ENCODE data around the gene ATP5F1E. TPM values are rescaled to one million over a fixed set of nuclear protein-coding genes. Genes with fewer than 3 reads are reported as not detected.

Gene ATP5F1E
- total RNA-seq, 4 donors from 2014 or later, result 15.1 to 35.2 (median 27.7) TPM

DNA sequence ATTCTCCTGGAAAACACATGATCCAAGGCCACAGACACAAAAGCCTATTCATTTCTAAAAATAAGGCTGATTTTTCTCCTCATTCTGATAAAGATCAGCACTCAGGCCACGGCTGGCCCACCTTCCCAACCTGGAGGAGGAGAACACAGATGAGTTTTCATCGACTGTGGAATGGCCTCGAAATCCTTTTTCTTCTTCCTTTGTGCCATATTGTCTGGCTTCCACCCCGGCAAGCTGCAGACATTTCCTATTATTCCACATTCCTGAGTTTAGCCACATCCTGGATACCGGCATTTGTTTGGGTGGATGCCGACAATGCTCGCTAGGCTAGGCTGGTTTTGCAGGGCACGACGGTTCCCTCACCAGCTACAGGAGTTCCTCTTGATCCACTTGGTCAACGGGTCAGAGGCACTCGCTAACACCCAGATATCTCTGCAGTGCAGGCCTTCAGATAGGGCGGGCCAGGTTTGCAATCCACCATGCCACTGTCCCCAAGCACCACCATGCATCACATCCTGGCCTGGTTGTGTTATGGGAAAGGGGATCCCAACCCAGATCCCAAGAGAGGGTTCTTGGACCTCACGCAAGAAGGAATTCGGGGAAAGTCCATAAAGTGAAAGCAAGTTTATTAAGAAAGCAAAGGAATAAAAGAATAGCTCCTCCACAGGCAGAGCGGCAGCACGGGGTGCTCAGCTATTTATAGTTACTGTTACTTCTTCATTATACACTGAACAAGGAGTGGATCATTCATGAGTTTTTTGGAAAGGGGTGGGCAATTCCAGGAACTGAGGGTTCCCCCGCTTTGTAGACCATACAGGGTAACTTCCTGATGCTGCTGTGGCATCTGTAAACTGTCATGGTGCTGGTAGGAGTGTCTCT lies 20.9 kb downstream of the ATP5F1E start:
- H3K4me1 ChIP-seq, result peaks cover 0 to 31% (median 18%) of the 10 kb centered on the region in 4 donors
- no peak overlapping the region for H3K4me3 ChIP-seq
- H3K27me3 ChIP-seq, result no peaks in the 10 kb centered on the region
- no peaks in the 10 kb centered on the region for H3K9me3 ChIP-seq
- H3K36me3 ChIP-seq, result no peaks in the 10 kb centered on the region
- WGBS, 2 donors, result 41 to 43% methylated on average over 17 of the region's 17 CpGs
- no peak for DNase-seq (ENCODE audit: low spot score in 2 of 2)
- H3K27ac ChIP-seq, result peak overlapping the region in 1 of 4 donors; percentile 13
- TF ChIP-seq EP300 (IDR thresholded peaks at IDR 0.05) (no peak), POLR2A (IDR thresholded peaks at IDR 0.05) (no peak)
- TF ChIP-seq, protein P1, sequence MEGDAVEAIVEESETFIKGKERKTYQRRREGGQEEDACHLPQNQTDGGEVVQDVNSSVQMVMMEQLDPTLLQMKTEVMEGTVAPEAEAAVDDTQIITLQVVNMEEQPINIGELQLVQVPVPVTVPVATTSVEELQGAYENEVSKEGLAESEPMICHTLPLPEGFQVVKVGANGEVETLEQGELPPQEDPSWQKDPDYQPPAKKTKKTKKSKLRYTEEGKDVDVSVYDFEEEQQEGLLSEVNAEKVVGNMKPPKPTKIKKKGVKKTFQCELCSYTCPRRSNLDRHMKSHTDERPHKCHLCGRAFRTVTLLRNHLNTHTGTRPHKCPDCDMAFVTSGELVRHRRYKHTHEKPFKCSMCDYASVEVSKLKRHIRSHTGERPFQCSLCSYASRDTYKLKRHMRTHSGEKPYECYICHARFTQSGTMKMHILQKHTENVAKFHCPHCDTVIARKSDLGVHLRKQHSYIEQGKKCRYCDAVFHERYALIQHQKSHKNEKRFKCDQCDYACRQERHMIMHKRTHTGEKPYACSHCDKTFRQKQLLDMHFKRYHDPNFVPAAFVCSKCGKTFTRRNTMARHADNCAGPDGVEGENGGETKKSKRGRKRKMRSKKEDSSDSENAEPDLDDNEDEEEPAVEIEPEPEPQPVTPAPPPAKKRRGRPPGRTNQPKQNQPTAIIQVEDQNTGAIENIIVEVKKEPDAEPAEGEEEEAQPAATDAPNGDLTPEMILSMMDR (IDR thresholded peaks at IDR 0.05), result no peak

- 70 to 77% methylated on average over 5 to 8 of the region's 8 CpGs for WGBS, 2 donors
- Histone ChIP-seq H3K9me3 (no peaks in the 10 kb centered on the region), H3K4me3 (no peak overlapping the region), H3K27ac (peak overlapping the region in 2 of 4 donors; percentile 9 to 13), H3K27me3 (no peaks in the 10 kb centered on the region), H3K4me1 (peaks cover 0 to 39% (median 26%) of the 10 kb centered on the region in 4 donors), H3K36me3 (no peaks in the 10 kb centered on the region)
- DNase-seq (ENCODE audit: low spot score in 2 of 2), result no peak
- TF ChIP-seq EP300 (IDR thresholded peaks at IDR 0.05) (no peak), POLR2A (IDR thresholded peaks at IDR 0.05) (no peak)
- TF ChIP-seq, protein P1 (IDR thresholded peaks at IDR 0.05), result no peak
These were observed 21.7 kb downstream of the ATP5F1E start for GRCh38 chr20:59010321-59010994.

DNA sequence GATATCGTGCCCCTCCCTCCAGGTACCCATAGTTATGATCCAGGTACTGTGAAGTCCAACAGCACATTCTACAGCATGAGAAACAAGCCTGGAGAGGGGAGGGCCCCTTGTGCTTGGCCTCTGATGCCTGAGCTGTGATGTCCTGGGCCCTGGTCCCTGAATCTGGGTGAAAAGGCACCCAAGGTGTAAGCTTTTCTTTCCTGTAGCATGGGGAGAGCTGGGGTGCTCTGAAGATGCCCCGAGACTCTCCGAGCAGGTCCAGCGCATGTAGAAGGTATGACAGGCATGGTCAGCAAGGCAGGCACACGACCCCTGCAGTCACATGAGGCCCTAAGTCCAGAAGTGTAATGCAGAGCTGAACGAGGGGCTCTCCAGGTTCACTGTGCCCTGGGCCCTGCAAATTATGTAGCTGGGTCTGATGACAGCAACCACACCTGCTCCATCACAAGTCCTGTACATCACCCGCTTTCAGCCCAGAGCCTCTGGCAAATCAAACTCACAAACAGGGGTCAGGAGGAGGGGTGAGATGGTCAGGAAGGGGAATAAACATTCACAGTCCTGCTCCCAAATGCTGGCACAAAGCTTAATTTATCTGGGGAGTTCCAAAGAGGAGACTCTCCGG lies 23.3 kb downstream of the ATP5F1E start:
- H3K27me3 ChIP-seq, result no peaks in the 10 kb centered on the region
- no peak overlapping the region for H3K4me3 ChIP-seq
- peak overlapping the region in 1 of 4 donors; percentile 96 for H3K27ac ChIP-seq
- TF ChIP-seq EP300 (IDR thresholded peaks at IDR 0.05), result no peak
- TF ChIP-seq, protein P1 (IDR thresholded peaks at IDR 0.05), result no peak
- no peak for TF ChIP-seq POLR2A (IDR thresholded peaks at IDR 0.05)
- H3K9me3 ChIP-seq, result no peaks in the 10 kb centered on the region
- no peak for DNase-seq (ENCODE audit: low spot score in 2 of 2)
- H3K36me3 ChIP-seq, result no peaks in the 10 kb centered on the region
- 82 to 83% methylated on average over 8 of the region's 8 CpGs for WGBS, 2 donors
- H3K4me1 ChIP-seq, result peaks cover 0 to 55% (median 36%) of the 10 kb centered on the region in 4 donors

DNA sequence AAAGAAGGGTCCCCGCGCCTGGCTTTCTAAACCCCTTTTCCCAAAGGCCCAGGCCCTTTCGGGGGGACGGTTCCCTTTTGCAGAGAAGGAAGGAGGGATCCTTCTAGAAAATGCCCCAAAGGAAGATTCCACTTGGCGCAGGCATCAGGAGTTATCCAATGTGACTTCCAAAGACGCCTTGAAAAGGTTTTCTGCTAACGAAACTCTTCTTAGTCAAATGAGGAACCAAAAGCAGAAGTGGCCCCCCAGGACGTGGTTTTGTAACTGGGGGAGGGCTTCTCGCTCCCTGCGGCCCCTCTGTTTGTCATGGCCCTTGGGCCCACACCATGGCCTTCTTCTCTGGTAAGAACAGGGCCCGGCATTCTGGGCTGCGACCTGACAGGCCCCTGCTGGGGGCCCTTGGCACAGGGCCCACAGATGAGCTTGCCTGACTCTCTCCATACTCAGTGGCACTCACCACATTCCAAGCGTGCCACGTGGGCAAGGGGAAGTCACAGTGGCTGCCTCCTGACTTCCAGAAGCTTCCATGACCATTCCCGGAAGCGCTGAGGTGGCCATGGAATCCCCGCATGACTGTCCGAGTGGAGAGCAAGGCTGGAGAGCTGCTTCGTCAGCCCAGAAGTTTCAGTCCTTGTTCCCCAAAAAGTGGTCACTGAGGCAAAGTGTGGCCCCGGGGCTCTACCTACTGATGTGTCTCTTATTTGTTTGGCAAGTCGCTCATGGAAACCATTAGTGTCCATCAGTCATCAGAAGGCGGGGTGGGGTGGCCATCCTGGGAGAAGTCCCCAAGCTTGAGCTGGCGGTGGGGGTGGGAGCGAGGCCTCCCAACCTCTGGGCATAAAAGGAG lies 24.2 kb downstream of the ATP5F1E start:
- no peaks in the 10 kb centered on the region for H3K27me3 ChIP-seq
- WGBS, 2 donors, result 80 to 81% methylated on average over 20 to 24 of the region's 24 CpGs
- peak; percentile 29 to 44 for DNase-seq (ENCODE audit: low spot score in 2 of 2)

More for the DNA sequence above, 24.2 kb downstream of the ATP5F1E start:
- Histone ChIP-seq H3K4me3 (peak overlapping the region; percentile 65 to 89 (median 79)), H3K4me1 (peaks cover 0 to 64% (median 42%) of the 10 kb centered on the region in 4 donors), H3K9me3 (no peaks in the 10 kb centered on the region), H3K36me3 (peaks cover 0 to 5% (median 0%) of the 10 kb centered on the region in 3 donors), H3K27ac (peak overlapping the region; percentile 81 to 96 (median 92))
- TF ChIP-seq POLR2A (IDR thresholded peaks at IDR 0.05) (no peak), EP300 (IDR thresholded peaks at IDR 0.05) (peak; percentile 38 to 40)
